Limb (tissue), 2 donors: Measurements from ENCODE around the gene ENOX2.
"Not testable (repeated sequence)": the region's sequence is repeated elsewhere in the genome, so short reads cannot be mapped to it uniquely, and the experiment has no call there.

Experiments
- DNase-seq, 2 donors: peaks; one replicate each; pipeline ENCODE4 v3.0.0-alpha.2; 2016; ENCODE audit errors: extremely low spot score in 2 of 2

Gene ENOX2

DNA sequence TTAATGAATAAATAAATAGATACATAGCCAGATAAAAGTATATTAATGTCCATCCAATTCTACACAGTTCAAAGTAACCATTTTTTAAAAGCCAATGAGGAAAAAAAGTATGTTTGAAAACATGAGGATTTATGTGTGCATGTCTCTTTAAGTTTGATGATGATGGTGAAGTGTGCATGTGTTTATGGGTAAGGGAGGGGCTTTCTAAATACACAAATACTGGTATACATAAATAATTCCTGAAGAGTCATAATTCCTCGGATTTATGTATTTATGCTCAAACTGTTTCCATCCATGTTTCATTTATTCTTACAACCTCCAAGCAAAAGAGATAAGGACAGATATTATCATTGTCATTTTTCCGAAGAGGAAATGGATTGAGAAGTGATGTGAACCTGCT lies 75.4 kb downstream of the ENOX2 start:
- DNase-seq = no peak

- no peak for DNase-seq
Measured at GRCh38 chrX:130826249-130826648, 76.8 kb downstream of the ENOX2 start.

GRCh38 chrX:130825525-130825924 lies 77.5 kb downstream of the ENOX2 start:
- no peak for DNase-seq

DNA sequence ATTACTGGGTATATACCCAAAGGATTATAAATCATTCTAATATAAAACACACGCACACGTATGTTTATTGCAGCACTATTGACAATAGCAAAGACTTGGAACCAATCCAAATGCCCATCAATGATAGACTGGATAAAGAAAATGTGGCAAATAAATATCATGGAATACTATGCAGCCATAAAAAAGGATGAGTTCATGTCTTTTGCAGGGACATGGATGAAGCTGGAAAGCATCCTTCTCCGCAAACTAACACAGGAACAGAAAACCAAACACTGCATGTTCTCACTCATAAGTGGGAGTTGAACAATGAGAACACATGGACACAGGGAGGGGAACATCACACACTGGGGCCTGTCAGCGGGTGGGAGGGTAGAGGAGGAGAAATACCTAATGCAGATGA lies 83.6 kb downstream of the ENOX2 start:
- not testable (repeated sequence) for DNase-seq

GRCh38 chrX:130813932-130814331 lies 89.1 kb downstream of the ENOX2 start:
- not testable (repeated sequence) for DNase-seq

GRCh38 chrX:130810561-130810960 lies 92.4 kb downstream of the ENOX2 start:
- no peak for DNase-seq

- no peak for DNase-seq
Measured at GRCh38 chrX:130805903-130806302, 97.1 kb downstream of the ENOX2 start.

- DNase-seq = no peak
Measured at GRCh38 chrX:130803537-130803936, 99.5 kb downstream of the ENOX2 start.

DNA sequence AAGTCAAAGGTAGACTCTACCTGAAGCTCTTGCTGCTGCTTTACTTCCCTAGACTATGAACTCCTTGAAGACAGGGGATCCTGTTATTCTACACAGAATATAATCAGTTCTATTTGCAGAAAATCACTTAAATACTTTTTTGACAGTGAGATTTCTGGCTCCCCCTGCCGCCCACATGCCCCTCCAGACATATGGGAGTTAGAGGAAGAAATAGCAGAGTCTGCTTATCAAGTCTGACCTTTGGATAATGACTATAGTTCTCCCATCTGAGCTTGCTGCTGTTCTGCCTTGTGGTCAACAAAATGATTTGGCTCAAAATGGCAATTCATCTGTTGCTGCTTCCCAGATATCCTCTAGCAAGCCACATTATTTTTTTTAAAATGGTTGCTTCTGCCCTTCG lies 101.1 kb downstream of the ENOX2 start:
- no peak for DNase-seq

- DNase-seq = no peak
Measured at GRCh38 chrX:130799393-130799792, 103.6 kb downstream of the ENOX2 start.

GRCh38 chrX:130793975-130794374 lies 109.0 kb downstream of the ENOX2 start:
- no peak for DNase-seq

GRCh38 chrX:130791870-130792269 lies 111.1 kb downstream of the ENOX2 start:
- not testable (repeated sequence) for DNase-seq

- DNase-seq = no peak
Measured at GRCh38 chrX:130789793-130790192, 113.2 kb downstream of the ENOX2 start.

- peak in 1 of 2 donors; percentile 7 for DNase-seq
Measured at GRCh38 chrX:130788786-130789581, 114.0 kb downstream of the ENOX2 start.

GRCh38 chrX:130786030-130786429 lies 117.0 kb downstream of the ENOX2 start:
- DNase-seq = no peak

DNA sequence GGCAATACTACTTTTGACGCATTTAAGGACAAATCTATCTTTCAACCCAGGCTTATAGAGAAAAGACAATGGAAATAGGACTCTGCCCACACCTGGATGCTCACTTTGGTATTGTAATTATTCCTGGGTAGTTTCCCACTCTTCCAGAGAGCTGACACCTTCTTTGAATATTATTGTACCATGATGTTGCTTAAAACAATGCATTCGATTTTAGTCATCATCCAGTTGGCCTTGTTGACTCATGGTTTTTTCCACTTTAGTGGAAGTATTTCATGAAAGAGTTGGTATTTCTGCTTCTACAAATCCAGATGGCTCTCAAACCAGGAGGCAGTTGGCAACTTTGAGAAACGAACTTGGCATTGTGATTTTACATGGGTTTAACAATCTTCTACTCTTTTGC lies 124.2 kb downstream of the ENOX2 start:
- DNase-seq = no peak

DNA sequence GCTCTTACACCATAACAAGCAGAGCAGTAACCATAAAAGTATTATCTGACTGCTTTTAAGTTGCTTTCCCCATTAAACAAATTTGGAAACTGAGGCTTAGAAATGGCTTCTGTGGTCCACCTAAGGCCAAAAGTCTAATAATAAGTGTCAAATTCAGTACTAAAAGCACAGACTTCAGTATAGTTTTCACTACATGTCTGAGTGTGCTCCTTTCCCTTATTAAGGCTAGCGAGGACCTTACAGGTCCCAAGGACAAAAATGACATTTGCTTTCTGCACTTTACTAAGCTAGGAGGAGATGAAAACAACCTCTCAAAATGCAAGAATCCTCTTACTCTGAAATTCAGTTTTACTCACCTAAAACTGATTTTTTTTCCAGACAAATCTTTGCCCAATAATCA lies 127.2 kb downstream of the ENOX2 start:
- DNase-seq = no peak

DNA sequence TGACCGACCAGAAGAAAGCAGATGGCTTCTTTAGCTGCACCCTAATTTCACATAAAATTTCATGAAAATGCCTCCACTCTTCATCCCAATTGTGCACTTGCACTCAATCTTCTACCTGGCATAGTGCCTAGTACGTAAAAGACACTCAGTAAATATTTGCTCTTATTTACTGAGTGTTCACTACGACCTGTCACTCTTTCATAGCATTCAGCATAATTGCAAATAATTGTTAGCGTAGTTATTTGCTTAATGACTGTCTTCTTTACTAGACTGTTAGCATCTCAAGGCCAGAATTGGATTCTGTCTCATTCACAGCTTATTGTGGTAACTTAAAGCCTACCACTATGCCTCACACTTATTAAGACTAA lies 130.2 kb downstream of the ENOX2 start:
- no peak for DNase-seq

DNA sequence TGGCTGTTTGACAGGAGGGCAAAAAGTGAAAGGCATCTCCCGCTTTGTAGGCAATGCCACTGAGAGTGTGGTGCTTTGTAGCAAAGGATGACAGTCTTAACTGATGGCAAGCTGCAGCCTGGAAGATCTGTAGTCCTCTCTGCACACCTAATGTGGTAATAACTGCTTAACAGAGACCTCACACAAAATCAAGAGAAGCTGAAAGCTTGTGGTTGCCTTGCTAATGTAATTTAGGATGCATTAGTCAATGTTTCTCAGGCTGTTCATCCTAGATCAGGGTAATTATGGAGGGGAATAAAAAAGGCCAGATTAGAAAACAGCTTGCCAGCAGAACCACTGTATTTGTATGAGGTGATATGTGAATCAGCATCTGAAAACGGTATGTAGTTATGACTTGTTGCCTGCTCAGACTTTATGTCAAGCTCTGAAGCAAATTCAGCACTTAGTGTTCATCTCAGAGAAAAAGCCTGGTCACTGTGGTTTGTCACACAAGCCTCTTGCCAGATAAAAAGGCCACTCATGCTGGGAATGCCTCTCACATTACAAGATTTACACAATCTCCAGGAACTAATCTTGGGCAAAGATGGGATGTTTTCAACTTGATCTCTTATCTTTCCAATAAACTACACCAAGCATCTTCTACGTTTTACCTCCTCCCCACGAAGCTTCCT lies 130.8 kb downstream of the ENOX2 start:
- DNase-seq = no peak

DNA sequence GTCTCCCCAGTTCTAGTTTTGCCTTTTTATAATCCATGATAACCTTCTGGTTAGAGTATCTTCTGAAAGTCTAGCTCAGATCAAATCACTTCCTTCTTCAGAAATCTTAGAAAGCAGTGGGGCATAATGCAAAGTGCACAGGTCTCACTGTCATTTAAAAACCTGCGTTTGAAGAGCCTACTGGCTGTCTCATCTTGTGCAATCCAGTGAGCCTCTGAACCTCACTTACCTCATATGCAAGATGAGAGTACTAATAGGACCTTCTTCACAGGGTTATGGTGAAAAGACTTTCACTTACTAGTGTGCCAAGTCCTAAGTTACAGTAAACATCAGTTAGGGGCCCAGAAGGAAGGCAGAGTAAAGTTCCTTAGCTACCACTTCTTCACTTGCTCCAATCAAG lies 131.4 kb downstream of the ENOX2 start:
- no peak for DNase-seq

DNA sequence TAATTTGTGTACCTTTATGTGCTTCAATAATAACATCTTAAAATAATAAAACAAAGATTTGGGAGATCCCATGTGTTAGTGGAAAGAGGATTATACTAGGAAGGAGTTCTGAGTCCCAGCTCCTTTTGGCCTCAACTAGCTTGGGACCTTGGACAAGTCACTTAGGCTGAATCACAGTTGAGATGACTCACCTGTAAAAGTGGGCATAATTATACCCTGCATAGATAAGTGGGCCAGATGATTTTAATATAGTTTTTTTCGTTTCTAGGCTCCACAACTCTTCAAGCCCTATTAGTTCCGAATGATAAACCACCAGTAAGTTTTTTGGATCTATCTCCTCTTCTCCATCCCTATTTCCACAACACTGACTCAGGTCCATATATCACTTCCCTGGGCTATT lies 131.8 kb downstream of the ENOX2 start:
- no peak for DNase-seq

- no peak for DNase-seq
Measured at GRCh38 chrX:130770615-130771014, 132.4 kb downstream of the ENOX2 start.

- DNase-seq = no peak
Measured at GRCh38 chrX:130769835-130770234, 133.2 kb downstream of the ENOX2 start.
